Glomerular visceral epithelial cell (primary cell): ENCODE results near the gene CABCOCO1.
"Not testable (repeated sequence)": the region's sequence is repeated elsewhere in the genome, so short reads cannot be mapped to it uniquely, and the experiment has no call there.

Experiments
- DNase-seq: peaks from one replicate; pipeline ENCODE4 v3.0.0-alpha.2; 2016; ENCODE audit errors: extremely low spot score

The CABCOCO1 gene

GRCh38 chr10:61712105-61712504 lies 49.4 kb downstream of the CABCOCO1 start:
- not testable (repeated sequence) for DNase-seq

- not testable (repeated sequence) for DNase-seq
Observed at GRCh38 chr10:61719475-61719874, 56.7 kb downstream of the CABCOCO1 start.

- no peak for DNase-seq
Observed at GRCh38 chr10:61719906-61720305, 57.2 kb downstream of the CABCOCO1 start.

- no peak for DNase-seq
Observed at GRCh38 chr10:61721431-61721830, 58.7 kb downstream of the CABCOCO1 start.

GRCh38 chr10:61725221-61725620 lies 62.5 kb downstream of the CABCOCO1 start:
- not testable (repeated sequence) for DNase-seq

GRCh38 chr10:61729596-61729995 lies 66.9 kb downstream of the CABCOCO1 start:
- no peak for DNase-seq

GRCh38 chr10:61730671-61731070 lies 67.9 kb downstream of the CABCOCO1 start:
- DNase-seq: no peak

GRCh38 chr10:61731638-61732037 lies 68.9 kb downstream of the CABCOCO1 start:
- no peak for DNase-seq

- no peak for DNase-seq
Observed at GRCh38 chr10:61732629-61733278, 70.0 kb downstream of the CABCOCO1 start.

- peak; percentile 46 for DNase-seq
Observed at GRCh38 chr10:61733358-61733940, 70.7 kb downstream of the CABCOCO1 start.

GRCh38 chr10:61735882-61736281 lies 73.2 kb downstream of the CABCOCO1 start:
- no peak for DNase-seq

GRCh38 chr10:61737455-61737854 lies 74.7 kb downstream of the CABCOCO1 start:
- not testable (repeated sequence) for DNase-seq

GRCh38 chr10:61742812-61743211 lies 80.1 kb downstream of the CABCOCO1 start:
- DNase-seq: no peak

GRCh38 chr10:61744469-61744868 lies 81.7 kb downstream of the CABCOCO1 start:
- no peak for DNase-seq

- no peak for DNase-seq
Observed at GRCh38 chr10:61746377-61746776, 83.6 kb downstream of the CABCOCO1 start.

GRCh38 chr10:61747307-61747706 lies 84.6 kb downstream of the CABCOCO1 start:
- DNase-seq: no peak

- DNase-seq: no peak
Observed at GRCh38 chr10:61749291-61749690, 86.6 kb downstream of the CABCOCO1 start.

- peak; percentile 79 for DNase-seq
Observed at GRCh38 chr10:61750943-61751471, 88.3 kb downstream of the CABCOCO1 start.

GRCh38 chr10:61751599-61751998 lies 88.9 kb downstream of the CABCOCO1 start:
- DNase-seq: no peak

- peak; percentile 70 for DNase-seq
Observed at GRCh38 chr10:61752111-61753011, 89.6 kb downstream of the CABCOCO1 start.

GRCh38 chr10:61753453-61753852 lies 90.7 kb downstream of the CABCOCO1 start:
- DNase-seq: no peak
